Measurements from ENCODE around the gene IL3. TPM values are rescaled to one million over a fixed set of nuclear protein-coding genes. Genes with fewer than 3 reads are reported as not detected.
A peak's percentile ranks its signal among the peaks of the same experiment; 100 is the strongest.

IL3 gene
- total and polyA plus RNA-seq, 9 of the 15 experiments (the other 6 are each of a cell fraction or from before 2014, with no cell fraction given), result not detected

GRCh38 chr5:132072528-132072927, 12.1 kb downstream of the IL3 start:
- H3K79me2 ChIP-seq (ENCODE audit: control insufficient read depth, insufficient read depth, low read length), result no peaks in the 10 kb centered on the region
- H3K27ac ChIP-seq (ENCODE audit: extremely low read depth, low read depth, low read length), result no peak overlapping the region
- no peaks in the 10 kb centered on the region for H3K36me3 ChIP-seq (ENCODE audit: control insufficient read depth, insufficient read depth, low read length)
- ChIA-PET POLR2A (interaction anchor here (0.6 to 1.0 kb wide), 4 partner anchors 9 to 875 kb away, joined by 3 to 4 read pairs (median 3); partner anchors contain the start of gene SLC22A5), CTCF (ENCODE audit: low intra/inter-chr PET ratio) (no interaction called here)
- no peak overlapping the region for H3K4me2 ChIP-seq (ENCODE audit: insufficient read depth, low read length)
- no peaks in the 10 kb centered on the region for H4K20me1 ChIP-seq (replicated peaks; ENCODE audit: control insufficient read depth, insufficient read depth, low read length)
- no peak overlapping the region for H3K4me3 ChIP-seq
- TF ChIP-seq MXD1 (CRISPR knock-in tag; IDR thresholded peaks at IDR 0.05; ENCODE audit: borderline replicate concordance, poor library complexity, severe bottlenecking) (no peak), SNAPC5 (CRISPR knock-in tag; IDR thresholded peaks at IDR 0.05) (no peak), ZNF644 (tag; IDR thresholded peaks at IDR 0.05; ENCODE audit: low read depth) (no peak)
- DNase-seq (ENCODE audit: extremely low read depth in 1 of 4, low spot score in 3 of 4) (no peak), ATAC-seq (no peak), FAIRE-seq (peak; percentile 40)
- no peaks in the 10 kb centered on the region for H3K27me3 ChIP-seq (ENCODE audit: control insufficient read depth in 2 of 2, insufficient read depth in 2 of 2, low read length in 2 of 2)
- WGBS (ENCODE audit: insufficient coverage, low coverage, missing lambda C conversion rate), result 44% methylated on average over 2 of the region's 2 CpGs
- intact Hi-C loops (cut with micrococcal nuclease) (loop anchor here (5.0 kb wide), 1 partner anchor 40 kb away; no protein-coding TSS in a partner anchor), in situ Hi-C loops (cut with MboI) (loop anchor here (25.0 kb wide), 1 partner anchor 315 kb away; no protein-coding TSS in a partner anchor)
- H3K9me3 ChIP-seq (replicated peaks; ENCODE audit: control insufficient read depth, insufficient read depth, low read depth, low read length), result no peaks in the 10 kb centered on the region
- H3K4me1 ChIP-seq (replicated peaks in 1 of 2; ENCODE audit: control insufficient read depth in 2 of 2, insufficient read depth in 2 of 2, low read length in 2 of 2), result peaks cover 28 to 59% of the 10 kb centered on the region in 2 experiments
- no peak overlapping the region for H2AFZ ChIP-seq (ENCODE audit: low read depth, low read length)
- BruUV-seq (replicated peaks), result no TSS peak
- H3K9me1 ChIP-seq (ENCODE audit: control insufficient read depth, insufficient read depth, low read length), result no peaks in the 10 kb centered on the region
- H3K9ac ChIP-seq (ENCODE audit: insufficient read depth in 1 of 2, low read depth in 2 of 2, low read length in 2 of 2), result no peak overlapping the region; a peak in 1 of 4 replicates

All from K562 (cell line).